HepG2 (cell line): ENCODE measurements around the gene PANK1. TPM values are rescaled to one million over a fixed set of nuclear protein-coding genes. Genes with fewer than 3 reads are reported as not detected.

Experiments
- ATAC-seq: fragments of 200-7000 bp; cut with Tn5 transposase; 3 replicates; pipeline ENCODE4 v1.9.1; 2020; ENCODE audit warnings: mild to moderate bottlenecking, moderate library complexity
- BruUV-seq: library from RNA; stranded (reverse); fragments of 400-500 nt; replicated peaks from 2 replicates; lab custom pipeline; 2021; lab: Mats Ljungman, UMichigan
- CTCF ChIA-PET: fragments of 300-600 bp; formaldehyde crosslinking; extraction: SDS; loops from one replicate; lab custom pipeline; 2021; ENCODE audit warnings: low total read pairs, inconsistent platforms, low intra/inter-chr PET ratio; lab: Yijun Ruan, JAX
- POLR2A ChIA-PET: fragments of 350-600 bp; sonication (Branson Sonifier 250); formaldehyde crosslinking; loops from one replicate; lab custom pipeline; 2020; ENCODE audit warnings: antibody characterized with exemption, inconsistent platforms; lab: Yijun Ruan, JAX
- DNase-seq: peaks from one replicate; pipeline ENCODE4 v3.0.0-alpha.2; 2015; ENCODE audit warnings: low spot score
- FAIRE-seq: peaks from 3 replicates; lab custom pipeline; 2011; peaks lifted over from hg19 to GRCh38; lab: Jason Lieb, UNC
- H2AFZ ChIP-seq: one replicate; pipeline ENCODE4 v1.6.1; 2011; ENCODE audit warnings: low read length, inconsistent platforms
- H3K27ac ChIP-seq: fragments of 300-600 bp; 3 replicates; pipeline ENCODE4 v1.8.0; 2011; ENCODE audit warnings: mixed run types, mild to moderate bottlenecking, mixed read lengths, low read length, inconsistent platforms; ENCODE audit not compliant: insufficient read depth; ENCODE audit errors: extremely low read length
- H3K27me3 ChIP-seq, 2 experiments: fragments of 200-600 bp in 1 of 2; 2 replicates in 1 of 2; 3 replicates in 1 of 2; pipeline versions ENCODE4 v1.6.0 to v1.8.0; 2011; ENCODE audit warnings: low read length in 2 of 2, mild to moderate bottlenecking in 2 of 2, moderate library complexity in 2 of 2, inconsistent platforms in 1 of 2; ENCODE audit not compliant: insufficient read depth in 2 of 2, control insufficient read depth in 1 of 2
- H3K36me3 ChIP-seq, 2 experiments: fragments of 200-600 bp in 1 of 2; replicated peaks in 1 of 2; 2 replicates in 1 of 2; 3 replicates in 1 of 2; pipeline versions ENCODE4 v1.5.1 to v1.8.0; 2011; ENCODE audit warnings: low read length in 2 of 2, inconsistent platforms in 1 of 2; ENCODE audit not compliant: insufficient read depth in 2 of 2, control insufficient read depth in 1 of 2
- H3K4me1 ChIP-seq: 2 replicates; pipeline ENCODE4 v1.5.1; 2012; ENCODE audit warnings: low read length, inconsistent platforms; ENCODE audit not compliant: insufficient read depth
- H3K4me2 ChIP-seq: 2 replicates; pipeline ENCODE4 v1.6.0; 2011; ENCODE audit warnings: low read depth, low read length, inconsistent platforms
- H3K4me3 ChIP-seq, 3 experiments: fragments of 200-600 bp in 1 of 3; sonication (generic), shearing (Covaris generic) in 1 of 3; replicated peaks in 1 of 3; 2 replicates each; pipeline ENCODE4 v1.5.1; 2011 to 2016; ENCODE audit warnings: low read length in 3 of 3, inconsistent platforms in 2 of 3, low read depth in 2 of 3, mild to moderate bottlenecking in 2 of 3, control low read depth in 1 of 3, mixed read lengths in 1 of 3; ENCODE audit not compliant: insufficient read depth in 1 of 3
- H3K79me2 ChIP-seq: one replicate; pipeline ENCODE4 v1.6.1; 2011; ENCODE audit warnings: low read length, inconsistent platforms; ENCODE audit not compliant: insufficient read depth
- H3K9ac ChIP-seq: 2 replicates; pipeline ENCODE4 v1.6.0; 2011; ENCODE audit warnings: mild to moderate bottlenecking, low read depth, low read length, inconsistent platforms; ENCODE audit not compliant: insufficient read depth
- H3K9me3 ChIP-seq: 2 replicates; pipeline ENCODE4 v1.5.1; 2012; ENCODE audit warnings: mild to moderate bottlenecking, low read length
- H4K20me1 ChIP-seq: 2 replicates; pipeline ENCODE4 v1.6.0; 2011; ENCODE audit warnings: inconsistent platforms, mild to moderate bottlenecking, low read length, moderate library complexity; ENCODE audit not compliant: insufficient read depth
- GATAD1 ChIP-seq: IDR thresholded peaks from 2 replicates; pipeline ENCODE4 v1.6.1; 2016; ENCODE audit warnings: missing genetic modification reagents, missing compliant biosample characterization
- JUND ChIP-seq: sonication (generic); formaldehyde crosslinking; IDR thresholded peaks from 2 replicates; pipeline ENCODE4 v1.8.0; 2022; ENCODE audit warnings: mild to moderate bottlenecking, missing genetic modification reagents
- ZBTB7A ChIP-seq: sonication (generic); formaldehyde crosslinking; IDR thresholded peaks from 2 replicates; pipeline ENCODE4 v1.8.0; 2022; ENCODE audit warnings: mild to moderate bottlenecking, missing genetic modification reagents
- ZNF333 ChIP-seq: sonication (generic); formaldehyde crosslinking; IDR thresholded peaks from 2 replicates; pipeline ENCODE4 v1.4.0; 2020; ENCODE audit warnings: mild to moderate bottlenecking, missing genetic modification reagents, borderline replicate concordance
- ZNF484 ChIP-seq: sonication (generic); formaldehyde crosslinking; IDR thresholded peaks from 2 replicates; pipeline ENCODE4 v1.5.1; 2020; ENCODE audit warnings: mild to moderate bottlenecking, low read depth, missing genetic modification reagents, borderline replicate concordance
- ZNF550 ChIP-seq: sonication (generic); formaldehyde crosslinking; IDR thresholded peaks from 2 replicates; pipeline ENCODE4 v1.4.0; 2020; ENCODE audit warnings: mild to moderate bottlenecking, missing genetic modification reagents, borderline replicate concordance
- WGBS: methylation state at CpG from one replicate; pipeline ENCODE4 v1.1.6; 2017; ENCODE audit warnings: low lambda C conversion rate; 5-methylcytosine and 5-hydroxymethylcytosine counted together
- in situ Hi-C: cut with HindIII; loops from 2 replicates; pipeline ENCODE4 v1.10.0; 2017; ENCODE audit warnings: low pct_unique_long_range_greater_than_20kb; ENCODE audit not compliant: extremely low pct_ligation_motif_present
- intact Hi-C: fragments of 100-400 bp; cut with micrococcal nuclease; formaldehyde crosslinking; loops from one replicate; pipeline ENCODE4 v1.10.0; 2022; ENCODE audit not compliant: unreplicated experiment
- polyA plus RNA-seq, 8 experiments: library from polyadenylated mRNA; depleted of rRNA in 3 of 8; stranded (reverse) in 7 of 8; unstranded in 1 of 8; fragments of >200 nt; fragmentation: Illumina TruSeq in 4 of 8; extraction: Trizol in 4 of 8; gene quantifications; 2 replicates each; pipeline versions ENCODE4 v1.2.1 to v1.2.3, GENCODE V29; 2011 to 2016; ENCODE audit warnings: low read depth in 4 of 8, missing spikeins in 1 of 8, mixed read lengths in 1 of 8; ENCODE audit not compliant: insufficient read depth in 1 of 8
- total RNA-seq, 5 experiments: library from RNA; depleted of rRNA; stranded (reverse); fragments of >200 nt; fragmentation: Illumina TruSeq; extraction: Trizol; gene quantifications; 2 replicates each; pipeline ENCODE4 v1.2.3, GENCODE V29; 2016; ENCODE audit warnings: low read depth in 1 of 5
- TF ChIP-seq, protein P1 (sequence below): sonication (generic); formaldehyde crosslinking; IDR thresholded peaks from 2 replicates; pipeline ENCODE4 v1.9.0; 2021; ENCODE audit warnings: missing genetic modification reagents, mild to moderate bottlenecking, borderline replicate concordance
- TF ChIP-seq, protein P2 (sequence below): sonication (generic); formaldehyde crosslinking; IDR thresholded peaks from 2 replicates; pipeline ENCODE4 v1.4.0; 2020; ENCODE audit warnings: mild to moderate bottlenecking, missing genetic modification reagents
- TF ChIP-seq, protein P3 (sequence below): sonication (generic); formaldehyde crosslinking; IDR thresholded peaks from 2 replicates; pipeline ENCODE4 v1.4.0; 2020; ENCODE audit warnings: missing genetic modification reagents, borderline replicate concordance

Gene PANK1
- total and polyA plus RNA-seq, 2 of the 13 experiments (the other 11 are each of a cell fraction or from before 2014, with no cell fraction given): 18.2 to 33.3 TPM

DNA sequence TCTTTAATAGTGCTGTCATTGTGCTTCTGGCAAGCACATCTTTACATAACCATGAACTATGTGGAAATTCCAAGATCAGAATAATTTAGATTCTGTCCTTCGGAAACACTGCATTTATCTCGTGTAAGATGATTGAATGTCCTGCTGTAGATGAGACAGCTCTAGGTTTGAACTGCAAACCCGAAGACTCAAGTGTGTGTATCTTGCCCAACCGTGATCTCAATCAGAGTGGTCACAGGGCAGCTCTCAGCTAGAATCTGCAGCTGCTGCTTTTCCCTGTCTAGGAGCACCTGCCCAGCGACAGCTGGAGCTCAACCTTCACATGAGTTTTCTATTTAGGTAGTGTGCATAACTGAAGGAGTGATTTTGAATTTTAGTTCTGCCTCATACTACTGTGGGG lies 38.8 kb upstream of the PANK1 start (continued):
- TF ChIP-seq, protein P1, sequence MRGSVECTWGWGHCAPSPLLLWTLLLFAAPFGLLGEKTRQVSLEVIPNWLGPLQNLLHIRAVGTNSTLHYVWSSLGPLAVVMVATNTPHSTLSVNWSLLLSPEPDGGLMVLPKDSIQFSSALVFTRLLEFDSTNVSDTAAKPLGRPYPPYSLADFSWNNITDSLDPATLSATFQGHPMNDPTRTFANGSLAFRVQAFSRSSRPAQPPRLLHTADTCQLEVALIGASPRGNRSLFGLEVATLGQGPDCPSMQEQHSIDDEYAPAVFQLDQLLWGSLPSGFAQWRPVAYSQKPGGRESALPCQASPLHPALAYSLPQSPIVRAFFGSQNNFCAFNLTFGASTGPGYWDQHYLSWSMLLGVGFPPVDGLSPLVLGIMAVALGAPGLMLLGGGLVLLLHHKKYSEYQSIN (CRISPR knock-in tag): no peak
- no peak for TF ChIP-seq JUND (CRISPR knock-in tag)

DNA sequence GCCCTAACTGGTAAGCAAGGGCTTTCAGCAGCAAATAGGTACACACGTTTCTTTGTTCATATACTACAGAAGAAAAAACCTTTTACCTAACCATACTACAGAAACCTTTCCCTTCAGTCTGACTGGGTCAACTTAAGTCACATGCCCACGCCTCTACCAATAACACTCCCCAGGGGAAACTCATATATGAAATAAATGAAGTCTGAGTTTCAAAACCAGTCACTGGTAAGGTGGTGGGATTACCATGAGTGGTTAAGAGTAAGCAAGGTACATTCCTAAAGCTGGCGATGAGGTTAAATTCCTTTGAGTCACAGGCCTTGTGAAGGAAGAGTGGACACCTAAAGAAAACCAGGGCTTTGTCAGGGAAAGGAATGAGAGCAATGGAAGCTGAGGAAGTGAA lies 34.9 kb upstream of the PANK1 start:
- no peaks in the 10 kb centered on the region for H4K20me1 ChIP-seq
- DNase-seq: no peak
- H2AFZ ChIP-seq: no peak overlapping the region
- H3K79me2 ChIP-seq: no peaks in the 10 kb centered on the region
- in situ Hi-C loops (no loop called here), intact Hi-C loops (no loop called here)
- H3K9me3 ChIP-seq: no peaks in the 10 kb centered on the region
- H3K27me3 ChIP-seq: no peaks in the 10 kb centered on the region
- ChIA-PET POLR2A (no interaction called here), CTCF (no interaction called here)
- H3K4me2 ChIP-seq: no peak overlapping the region
- BruUV-seq: no TSS peak
- H3K9ac ChIP-seq: no peak overlapping the region
- no peak overlapping the region for H3K4me3 ChIP-seq
- H3K27ac ChIP-seq: no peak overlapping the region
- no peak for FAIRE-seq
- WGBS: 86% methylated on average over 3 of the region's 3 CpGs
- no peak for ATAC-seq
- H3K36me3 ChIP-seq: no peaks in the 10 kb centered on the region
- no peaks in the 10 kb centered on the region for H3K4me1 ChIP-seq
- TF ChIP-seq ZNF550 (CRISPR knock-in tag): no peak

DNA sequence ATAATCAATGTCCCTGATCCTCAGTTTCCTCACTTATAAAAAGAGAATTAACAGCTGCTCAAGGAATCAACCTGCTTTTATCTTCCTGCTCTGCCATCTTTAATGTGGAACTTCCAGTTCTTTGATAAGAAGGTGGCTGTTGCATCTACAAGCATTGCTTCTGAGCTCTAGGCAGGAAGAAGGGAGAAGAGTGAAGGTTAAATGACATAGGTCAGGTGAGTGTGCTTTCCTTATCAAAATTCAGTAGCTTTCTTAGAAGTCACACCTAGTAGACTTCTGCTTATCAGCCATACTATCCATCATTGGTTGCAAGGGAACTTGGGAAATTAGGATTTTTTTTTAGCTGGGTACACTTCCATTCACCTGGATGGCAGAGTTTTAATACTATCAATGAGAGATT lies 32.3 kb upstream of the PANK1 start:
- intact Hi-C loops: no loop called here
- H3K79me2 ChIP-seq: no peaks in the 10 kb centered on the region
- no peaks in the 10 kb centered on the region for H3K9me3 ChIP-seq
- no peak overlapping the region for H3K9ac ChIP-seq
- FAIRE-seq (no peak), DNase-seq (no peak), ATAC-seq (no peak)
- no peak overlapping the region for H3K4me3 ChIP-seq
- ChIA-PET CTCF (no interaction called here), POLR2A (interaction anchor here (1.7 kb wide), 1 partner anchor 34 kb away, joined by 6 read pairs; no protein-coding TSS in a partner anchor)
- no peak overlapping the region for H3K4me2 ChIP-seq
- no peaks in the 10 kb centered on the region for H3K27me3 ChIP-seq
- no peaks in the 10 kb centered on the region for H3K4me1 ChIP-seq
- BruUV-seq: no TSS peak
- in situ Hi-C loops: no loop called here
- no peaks in the 10 kb centered on the region for H3K36me3 ChIP-seq
- no peaks in the 10 kb centered on the region for H4K20me1 ChIP-seq
- H2AFZ ChIP-seq: no peak overlapping the region
- no peak overlapping the region for H3K27ac ChIP-seq
- TF ChIP-seq, protein P2, sequence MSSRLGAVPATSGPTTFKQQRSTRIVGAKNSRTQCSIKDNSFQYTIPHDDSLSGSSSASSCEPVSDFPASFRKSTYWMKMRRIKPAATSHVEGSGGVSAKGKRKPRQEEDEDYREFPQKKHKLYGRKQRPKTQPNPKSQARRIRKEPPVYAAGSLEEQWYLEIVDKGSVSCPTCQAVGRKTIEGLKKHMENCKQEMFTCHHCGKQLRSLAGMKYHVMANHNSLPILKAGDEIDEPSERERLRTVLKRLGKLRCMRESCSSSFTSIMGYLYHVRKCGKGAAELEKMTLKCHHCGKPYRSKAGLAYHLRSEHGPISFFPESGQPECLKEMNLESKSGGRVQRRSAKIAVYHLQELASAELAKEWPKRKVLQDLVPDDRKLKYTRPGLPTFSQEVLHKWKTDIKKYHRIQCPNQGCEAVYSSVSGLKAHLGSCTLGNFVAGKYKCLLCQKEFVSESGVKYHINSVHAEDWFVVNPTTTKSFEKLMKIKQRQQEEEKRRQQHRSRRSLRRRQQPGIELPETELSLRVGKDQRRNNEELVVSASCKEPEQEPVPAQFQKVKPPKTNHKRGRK (CRISPR knock-in tag): no peak
- TF ChIP-seq ZNF333 (CRISPR knock-in tag): no peak
- TF ChIP-seq GATAD1: no peak
- no peak for TF ChIP-seq ZBTB7A (CRISPR knock-in tag)
- TF ChIP-seq ZNF484: no peak
- TF ChIP-seq, protein P3, sequence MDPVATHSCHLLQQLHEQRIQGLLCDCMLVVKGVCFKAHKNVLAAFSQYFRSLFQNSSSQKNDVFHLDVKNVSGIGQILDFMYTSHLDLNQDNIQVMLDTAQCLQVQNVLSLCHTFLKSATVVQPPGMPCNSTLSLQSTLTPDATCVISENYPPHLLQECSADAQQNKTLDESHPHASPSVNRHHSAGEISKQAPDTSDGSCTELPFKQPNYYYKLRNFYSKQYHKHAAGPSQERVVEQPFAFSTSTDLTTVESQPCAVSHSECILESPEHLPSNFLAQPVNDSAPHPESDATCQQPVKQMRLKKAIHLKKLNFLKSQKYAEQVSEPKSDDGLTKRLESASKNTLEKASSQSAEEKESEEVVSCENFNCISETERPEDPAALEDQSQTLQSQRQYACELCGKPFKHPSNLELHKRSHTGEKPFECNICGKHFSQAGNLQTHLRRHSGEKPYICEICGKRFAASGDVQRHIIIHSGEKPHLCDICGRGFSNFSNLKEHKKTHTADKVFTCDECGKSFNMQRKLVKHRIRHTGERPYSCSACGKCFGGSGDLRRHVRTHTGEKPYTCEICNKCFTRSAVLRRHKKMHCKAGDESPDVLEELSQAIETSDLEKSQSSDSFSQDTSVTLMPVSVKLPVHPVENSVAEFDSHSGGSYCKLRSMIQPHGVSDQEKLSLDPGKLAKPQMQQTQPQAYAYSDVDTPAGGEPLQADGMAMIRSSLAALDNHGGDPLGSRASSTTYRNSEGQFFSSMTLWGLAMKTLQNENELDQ (CRISPR knock-in tag): no peak
